Brain microvascular endothelial cell (primary cell): Measurements from ENCODE around the gene OR4D1.

ENCODE experiments used
- DNase-seq: peaks from one replicate; pipeline ENCODE4 v3.0.0-alpha.2; 2020
- H3K27ac ChIP-seq: fragments of 250-450 bp; sonication (Bioruptor Pico); 2 replicates; pipeline ENCODE4 v1.5.1; 2020; ENCODE audit warnings: mild to moderate bottlenecking, moderate library complexity
- H3K27me3 ChIP-seq: fragments of 250-450 bp; sonication (Bioruptor Pico); replicated peaks from 2 replicates; pipeline ENCODE4 v1.5.1; 2020; ENCODE audit warnings: mild to moderate bottlenecking
- H3K36me3 ChIP-seq: fragments of 250-450 bp; sonication (Bioruptor Pico); replicated peaks from 2 replicates; pipeline ENCODE4 v1.5.1; 2020; ENCODE audit warnings: mild to moderate bottlenecking
- H3K4me3 ChIP-seq: 2 replicates; pipeline ENCODE4 v1.5.1; 2011; ENCODE audit warnings: low read depth, mild to moderate bottlenecking, control low read depth, low read length, moderate library complexity
- CTCF ChIP-seq: IDR thresholded peaks from 2 replicates; pipeline ENCODE4 v1.5.1; 2011; ENCODE audit warnings: low read depth, mild to moderate bottlenecking, moderate library complexity, low read length, control low read depth, inconsistent platforms; ENCODE audit errors: missing control alignments
- in situ Hi-C: cut with HindIII; loops from 2 replicates; pipeline ENCODE4 v1.10.0; 2017; ENCODE audit warnings: low sequenced_read_pairs, low pct_ligation_motif_present

OR4D1 gene

DNA sequence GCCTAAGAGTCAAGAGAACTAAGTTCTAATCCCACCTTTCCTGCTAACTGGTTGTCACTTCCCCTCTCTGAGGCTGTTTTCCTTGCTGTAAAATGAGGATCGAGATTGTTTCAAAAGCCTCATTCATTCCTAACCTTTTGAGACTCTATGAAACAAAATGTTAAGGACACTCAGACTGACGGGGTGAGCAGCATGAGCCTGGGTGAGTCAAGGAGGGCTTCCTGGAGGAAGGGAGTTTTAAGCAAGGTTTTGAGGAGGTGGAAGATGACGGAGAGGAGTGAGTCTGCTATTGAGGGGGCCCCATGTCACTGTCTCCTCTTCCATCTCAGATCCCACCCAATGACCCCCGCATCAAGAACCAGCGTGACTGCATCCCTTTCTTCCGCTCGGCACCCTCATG is 48.4 kb downstream of the OR4D1 start:
- no peak for TF ChIP-seq CTCF
- Histone ChIP-seq H3K27me3 (no peaks in the 10 kb centered on the region), H3K36me3 (no peaks in the 10 kb centered on the region), H3K27ac (no peak overlapping the region), H3K4me3 (no peak overlapping the region)
- in situ Hi-C loops: no loop called here
- no peak for DNase-seq

DNA sequence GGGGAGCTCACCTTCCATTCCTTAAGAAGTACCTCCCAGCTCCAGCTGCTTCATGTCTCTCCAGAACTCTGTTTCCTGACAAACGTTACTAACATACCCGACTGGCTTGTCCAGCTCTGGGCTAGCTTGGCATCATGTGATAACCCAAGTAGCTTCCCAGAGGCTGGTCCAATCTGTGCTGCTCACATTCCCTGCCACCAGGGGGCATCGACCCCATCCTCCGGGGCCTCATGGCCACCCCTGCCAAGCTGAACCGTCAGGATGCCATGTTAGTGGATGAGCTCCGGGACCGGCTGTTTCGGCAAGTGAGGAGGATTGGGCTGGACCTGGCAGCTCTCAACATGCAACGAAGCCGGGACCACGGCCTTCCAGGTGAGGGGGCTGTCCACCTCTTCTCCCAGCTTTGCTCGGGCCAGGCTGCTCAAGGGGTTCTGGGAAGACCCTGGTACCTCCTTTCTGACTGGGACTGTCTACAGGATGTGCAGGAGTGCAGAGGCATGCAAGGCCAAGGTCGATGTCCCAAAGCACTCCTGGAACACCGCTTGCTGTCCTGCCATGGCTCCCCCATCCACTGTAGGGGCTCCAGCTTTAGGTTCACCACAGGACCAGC is 51.9 kb downstream of the OR4D1 start:
- no peaks in the 10 kb centered on the region for H3K27me3 ChIP-seq
- peak; percentile 81 for TF ChIP-seq CTCF
- in situ Hi-C loops: no loop called here
- H3K27ac ChIP-seq: no peak overlapping the region
- DNase-seq: peak; percentile 42
- no peak overlapping the region for H3K4me3 ChIP-seq
- no peaks in the 10 kb centered on the region for H3K36me3 ChIP-seq

DNA sequence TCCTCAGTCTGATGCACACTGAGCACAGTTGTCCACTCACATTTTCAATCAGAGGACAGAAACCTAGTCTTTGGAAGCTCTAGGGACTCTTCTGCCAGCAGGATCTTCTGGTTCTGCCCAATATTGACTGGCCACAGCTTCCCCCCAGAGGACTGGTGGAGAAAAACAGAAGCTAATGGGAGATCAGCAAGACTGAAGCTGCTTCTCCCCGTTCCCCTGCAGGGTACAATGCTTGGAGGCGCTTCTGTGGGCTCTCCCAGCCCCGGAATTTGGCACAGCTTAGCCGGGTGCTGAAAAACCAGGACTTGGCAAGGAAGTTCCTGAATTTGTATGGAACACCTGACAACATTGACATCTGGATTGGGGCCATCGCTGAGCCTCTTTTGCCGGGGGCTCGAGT is 54.7 kb downstream of the OR4D1 start:
- no peak for TF ChIP-seq CTCF
- no peaks in the 10 kb centered on the region for H3K27me3 ChIP-seq
- DNase-seq: no peak
- in situ Hi-C loops: no loop called here
- no peak overlapping the region for H3K4me3 ChIP-seq
- no peak overlapping the region for H3K27ac ChIP-seq
- H3K36me3 ChIP-seq: no peaks in the 10 kb centered on the region

DNA sequence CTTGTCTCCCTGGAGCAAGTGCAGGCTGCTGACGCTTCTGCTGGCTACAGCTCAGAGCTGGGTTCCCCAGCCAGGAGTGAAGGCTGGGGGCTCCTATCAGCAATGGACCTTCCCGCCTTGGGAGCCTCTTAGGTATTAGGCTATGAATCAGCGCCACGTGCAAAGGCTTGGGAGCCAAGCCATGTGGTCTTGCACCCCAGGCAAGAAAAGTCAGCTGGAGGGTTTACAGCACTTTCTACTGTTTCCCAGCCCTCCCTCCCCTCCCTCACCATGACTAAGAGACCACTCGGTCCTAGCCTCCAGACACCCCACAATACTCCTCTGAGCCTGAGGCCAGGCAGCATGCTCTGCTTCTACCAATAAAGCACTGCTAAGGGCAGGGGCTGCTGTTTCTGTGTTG is 56.6 kb downstream of the OR4D1 start:
- in situ Hi-C loops: no loop called here
- H3K4me3 ChIP-seq: no peak overlapping the region
- TF ChIP-seq CTCF: no peak
- H3K27me3 ChIP-seq: no peaks in the 10 kb centered on the region
- H3K27ac ChIP-seq: no peak overlapping the region
- H3K36me3 ChIP-seq: no peaks in the 10 kb centered on the region
- DNase-seq: no peak

GRCh38 chr17:58205936-58206335 is 57.8 kb downstream of the OR4D1 start:
- in situ Hi-C loops: no loop called here
- Histone ChIP-seq H3K27ac (no peak overlapping the region), H3K36me3 (peaks cover 4% of the 10 kb centered on the region), H3K27me3 (no peaks in the 10 kb centered on the region), H3K4me3 (no peak overlapping the region)
- DNase-seq: no peak
- TF ChIP-seq CTCF: no peak

DNA sequence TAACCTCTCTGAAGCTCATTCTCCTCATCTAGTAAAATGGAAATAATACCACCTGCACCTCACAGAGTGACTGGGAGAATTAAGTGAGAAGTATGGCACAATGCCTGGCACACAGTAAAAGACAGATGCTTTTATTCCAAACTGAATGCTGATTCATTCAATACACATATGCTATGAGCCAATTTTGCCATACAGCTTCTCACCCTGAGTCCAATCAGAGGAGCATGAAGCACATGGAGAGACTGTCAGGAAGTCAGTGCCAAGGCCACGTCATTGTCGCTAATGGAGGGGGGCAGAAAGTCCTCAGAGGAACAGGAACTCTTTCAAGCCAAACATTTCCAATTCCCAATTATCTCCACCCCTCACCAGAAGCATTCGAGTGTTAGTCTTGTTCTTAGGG is 59.3 kb downstream of the OR4D1 start:
- TF ChIP-seq CTCF: no peak
- Histone ChIP-seq H3K27me3 (no peaks in the 10 kb centered on the region), H3K36me3 (peaks cover 4% of the 10 kb centered on the region), H3K4me3 (no peak overlapping the region), H3K27ac (no peak overlapping the region)
- in situ Hi-C loops: no loop called here
- no peak for DNase-seq
